Embryonic facial prominence (tissue), 1 donor: Measurements from ENCODE around the gene NAPSA.

Source experiments
- DNase-seq: peaks from one replicate; pipeline ENCODE4 v3.0.0-alpha.2; 2016; ENCODE audit errors: extremely low spot score

Gene NAPSA

DNA sequence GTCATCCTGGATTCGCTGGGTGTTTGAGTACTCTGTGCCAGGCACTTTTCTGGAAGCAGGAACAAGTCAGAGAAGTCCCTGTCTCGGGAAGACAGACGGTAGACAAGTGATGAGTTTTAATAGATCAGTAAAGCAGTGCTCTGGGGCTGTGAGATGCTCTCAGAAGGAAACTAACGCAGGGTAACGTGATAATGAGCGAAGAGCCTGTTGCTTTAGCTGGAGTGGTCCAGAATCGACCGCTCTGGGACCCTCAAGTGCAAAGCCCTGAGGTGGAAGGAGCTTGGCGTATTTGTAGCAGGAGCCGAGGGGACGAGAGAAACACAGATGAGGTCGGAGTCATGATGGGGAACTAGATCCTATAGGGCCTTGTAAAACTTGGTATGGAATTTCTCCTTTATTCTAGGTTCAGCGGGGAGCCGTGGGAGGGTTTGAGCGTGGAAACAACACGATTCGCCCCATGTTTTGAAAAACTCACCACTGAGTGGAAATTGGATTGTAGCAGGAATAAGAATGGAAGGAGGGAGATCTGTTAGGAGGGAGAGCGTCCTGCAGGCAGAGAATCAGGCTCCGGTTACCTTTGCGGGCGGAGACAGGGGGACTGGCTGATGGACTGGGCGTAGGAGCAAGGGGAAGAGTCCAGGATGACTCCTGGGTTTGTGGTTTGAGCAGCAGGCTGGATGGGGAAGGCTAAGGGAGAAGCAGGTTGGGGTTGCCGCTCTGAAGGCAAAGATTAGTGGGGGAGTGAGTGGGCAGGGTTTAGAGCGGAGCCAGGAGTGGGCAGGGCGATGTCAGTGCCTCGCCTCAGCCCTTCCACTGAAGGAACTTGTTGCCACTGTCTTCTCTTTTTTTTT lies 19.5 kb upstream of the NAPSA start:
- DNase-seq: no peak

DNA sequence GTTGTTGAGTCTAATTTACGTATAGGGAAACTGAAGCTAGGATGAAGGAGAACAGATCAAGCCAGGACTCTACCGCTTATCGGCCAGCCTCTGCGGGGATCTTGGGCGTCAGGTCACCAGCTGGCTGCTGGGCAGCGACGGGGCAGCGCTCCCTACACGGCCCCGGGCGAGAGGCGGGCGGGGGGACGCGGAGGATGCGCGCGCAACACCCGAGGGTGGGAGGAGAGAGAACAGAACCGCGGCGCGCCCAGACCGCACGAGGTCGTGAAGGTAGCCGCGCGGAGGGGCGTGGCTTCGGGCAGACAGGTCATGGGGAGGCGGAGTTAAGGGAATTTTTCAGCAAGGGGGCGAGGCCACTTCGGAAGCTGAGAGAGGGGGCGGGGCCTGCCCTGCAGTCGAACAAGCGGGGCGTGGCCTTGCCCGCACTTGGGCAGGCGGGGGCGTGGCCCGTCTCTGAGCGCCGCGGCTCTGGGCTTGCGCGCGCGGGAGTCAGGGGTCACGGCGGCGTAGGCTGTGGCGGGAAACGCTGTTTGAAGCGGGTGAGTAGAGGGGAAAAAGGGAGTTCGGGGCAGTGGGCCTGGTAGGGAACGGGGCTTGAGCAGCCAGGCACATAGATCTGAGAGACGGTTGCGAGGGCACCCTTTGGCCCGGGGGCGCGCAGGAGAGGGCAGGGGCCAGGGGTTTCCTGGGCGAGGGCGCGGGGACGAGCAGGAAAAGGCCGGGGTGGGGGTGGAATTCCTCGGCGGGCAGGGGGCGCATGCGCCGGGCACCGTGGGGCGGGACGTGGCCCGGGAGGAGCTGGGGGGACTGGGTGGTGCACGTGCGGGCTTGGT lies 18.6 kb upstream of the NAPSA start, which contains the start of gene POLD1:
Gene POLD1, plus strand, starts transcription at position 496 of the 833 bp plus-strand sequence. CDS start 14,505 bp downstream, outside the sequence.
- peak; percentile 95 for DNase-seq

- DNase-seq: no peak
These were observed 17.8 kb upstream of the NAPSA start for GRCh38 chr19:50383001-50383851.

GRCh38 chr19:50381881-50382729 lies 16.7 kb upstream of the NAPSA start:
- DNase-seq: no peak

DNA sequence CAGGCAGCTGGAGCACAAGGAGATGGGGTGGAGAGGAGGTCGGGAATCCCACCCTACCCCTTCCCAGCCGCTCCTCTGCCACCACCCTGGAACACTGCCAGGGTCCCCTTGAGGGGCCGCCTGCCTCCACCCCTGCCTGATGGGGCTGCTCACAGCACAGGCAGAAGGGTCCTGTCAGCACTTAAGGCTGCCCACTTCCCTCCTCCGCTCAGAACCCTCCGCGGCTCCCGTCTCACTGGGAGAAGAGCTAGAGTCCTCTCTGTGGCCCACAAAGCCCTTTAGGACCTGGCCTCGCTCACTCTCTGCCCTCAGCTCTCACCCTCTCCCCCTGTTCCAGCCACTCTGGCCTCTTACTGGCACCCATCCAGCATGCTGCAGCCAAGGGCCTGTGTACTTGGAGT lies 15.3 kb upstream of the NAPSA start:
- DNase-seq: no peak

GRCh38 chr19:50380137-50380536 lies 14.7 kb upstream of the NAPSA start:
- DNase-seq: no peak

DNA sequence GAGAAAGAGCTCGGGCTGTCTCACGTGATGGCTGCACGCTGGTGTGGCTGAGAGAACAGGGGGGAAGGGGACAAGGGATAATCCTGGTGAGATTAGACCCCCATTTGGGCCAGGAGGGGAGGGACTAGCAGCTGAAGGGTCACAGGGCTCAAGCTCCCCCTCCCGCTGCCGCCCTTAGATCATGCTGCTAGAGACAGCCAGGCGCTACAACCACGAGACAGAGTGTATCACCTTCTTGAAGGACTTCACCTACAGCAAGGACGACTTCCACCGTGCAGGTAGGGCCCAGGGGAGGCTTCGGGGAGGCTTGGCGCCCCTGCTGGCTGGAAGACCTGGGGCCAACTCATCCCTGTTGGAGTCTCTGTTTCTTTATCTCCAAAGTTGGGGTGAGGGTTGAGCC lies 14.2 kb upstream of the NAPSA start:
- no peak for DNase-seq

DNA sequence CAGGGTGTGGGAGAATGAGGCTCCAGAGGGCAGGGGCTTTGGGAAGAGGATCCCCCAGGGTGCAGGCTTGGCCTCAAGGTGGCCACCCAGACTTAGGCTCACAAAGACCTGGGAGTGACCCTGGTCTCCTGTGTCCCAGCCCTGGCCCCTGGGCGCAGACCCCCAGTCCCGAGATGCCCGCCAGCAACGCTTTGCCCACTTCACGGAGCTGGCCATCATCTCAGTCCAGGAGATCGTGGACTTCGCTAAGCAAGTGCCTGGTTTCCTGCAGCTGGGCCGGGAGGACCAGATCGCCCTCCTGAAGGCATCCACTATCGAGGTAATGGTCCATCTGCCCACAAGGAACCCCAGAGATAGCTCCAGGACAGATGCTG lies 13.4 kb upstream of the NAPSA start:
- no peak for DNase-seq

- no peak for DNase-seq
These were observed 12.9 kb upstream of the NAPSA start for GRCh38 chr19:50378169-50378862.

DNA sequence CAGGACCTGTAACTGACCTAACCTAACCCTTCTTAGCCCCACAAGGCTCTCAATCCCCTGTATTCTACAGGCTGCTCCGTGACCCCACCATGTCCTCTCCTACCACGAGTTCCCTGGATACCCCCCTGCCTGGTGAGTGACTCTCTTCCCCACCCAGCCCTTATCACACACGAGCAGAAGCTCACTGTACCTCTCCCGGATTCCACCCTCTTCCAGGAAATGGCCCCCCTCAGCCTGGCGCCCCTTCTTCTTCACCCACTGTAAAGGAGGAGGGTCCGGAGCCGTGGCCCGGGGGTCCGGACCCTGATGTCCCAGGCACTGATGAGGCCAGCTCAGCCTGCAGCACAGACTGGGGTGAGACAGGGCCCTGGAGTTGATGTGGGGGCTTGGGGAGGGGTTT lies 12.1 kb upstream of the NAPSA start:
- no peak for DNase-seq

GRCh38 chr19:50377051-50377461 lies 11.6 kb upstream of the NAPSA start:
- DNase-seq: no peak

DNA sequence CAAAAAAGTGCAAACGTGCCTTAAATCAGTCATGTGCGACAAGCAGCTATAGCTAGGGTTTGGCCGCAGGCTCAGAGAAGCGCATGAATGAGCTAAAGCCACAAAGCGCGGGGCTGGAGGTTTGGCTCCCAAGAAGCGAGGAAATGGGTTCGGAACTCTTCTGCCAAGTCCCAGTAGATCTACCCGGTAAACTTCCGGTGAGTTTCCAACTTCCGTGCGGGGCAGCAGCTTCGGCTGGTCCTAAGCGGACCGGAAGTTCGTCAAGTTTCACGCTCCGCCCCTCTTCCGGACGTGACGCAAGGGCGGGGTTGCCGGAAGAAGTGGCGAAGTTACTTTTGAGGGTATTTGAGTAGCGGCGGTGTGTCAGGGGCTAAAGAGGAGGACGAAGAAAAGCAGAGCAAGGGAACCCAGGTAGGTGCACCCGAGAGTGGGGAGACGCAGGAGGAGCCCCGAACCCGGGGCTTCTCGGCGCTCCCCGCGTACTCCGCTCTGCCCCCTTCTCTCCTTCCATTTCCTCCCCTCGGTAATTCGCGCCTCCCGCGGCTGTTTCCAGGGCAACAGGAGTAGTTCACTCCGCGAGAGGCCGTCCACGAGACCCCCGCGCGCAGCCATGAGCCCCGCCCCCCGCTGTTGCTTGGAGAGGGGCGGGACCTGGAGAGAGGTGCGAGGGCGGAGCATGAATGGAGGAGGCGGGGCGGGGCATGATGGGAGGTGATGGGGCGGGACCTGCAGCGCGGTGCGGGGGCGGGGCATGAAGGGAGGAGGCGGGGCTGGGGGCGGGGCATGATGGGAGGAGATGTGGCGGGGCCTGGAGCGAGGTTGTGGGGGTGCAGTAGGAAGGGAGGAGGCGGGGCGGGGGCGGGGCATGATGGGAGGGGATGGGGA lies 11.0 kb upstream of the NAPSA start, which contains the start of gene NR1H2:
Gene NR1H2, plus strand, starts transcription at position 292 of the 885 bp plus-strand sequence. CDS start 1,149 bp downstream, outside the sequence.
- peak; percentile 92 for DNase-seq

- no peak for DNase-seq
These were observed 6.6 kb upstream of the NAPSA start for GRCh38 chr19:50371914-50372475.

GRCh38 chr19:50368649-50369570 lies 3.5 kb upstream of the NAPSA start:
- DNase-seq: peak; percentile 58

DNA sequence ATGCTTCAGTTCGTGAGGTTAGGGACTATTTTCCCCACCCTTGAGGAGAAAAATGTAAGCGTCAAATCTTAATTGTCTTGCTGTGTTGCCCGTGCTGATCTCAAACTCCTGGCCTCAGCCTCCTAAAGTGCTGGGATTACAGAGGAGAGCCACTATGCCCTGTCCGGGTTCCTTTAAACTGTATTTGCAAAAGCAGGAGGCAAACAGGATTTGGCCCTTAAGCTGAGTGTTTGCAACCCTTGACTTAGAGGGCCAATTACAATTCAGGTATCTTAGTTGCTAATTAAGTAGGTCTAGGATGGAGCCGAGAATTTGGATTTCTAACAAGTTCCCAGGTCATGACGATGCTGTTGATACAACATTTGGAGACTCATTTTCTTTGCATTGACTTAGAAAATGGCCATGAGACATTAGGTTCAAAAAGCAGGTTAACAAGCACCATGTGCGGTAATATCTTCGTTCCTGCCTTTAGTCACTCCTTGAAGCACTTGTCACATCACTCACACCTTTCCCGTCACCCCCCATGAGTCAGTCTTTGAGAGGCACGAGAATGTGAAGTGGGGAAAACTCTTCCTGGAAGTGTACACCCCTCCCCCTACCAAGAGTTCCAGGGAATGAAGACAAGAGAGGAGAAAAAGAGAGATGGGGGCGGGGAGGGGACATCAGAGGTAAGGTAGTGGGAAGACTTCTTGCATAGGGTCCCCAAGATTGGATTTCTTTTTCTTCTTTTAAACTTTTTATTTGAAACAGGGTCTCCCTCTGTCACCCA lies 2.6 kb downstream of the NAPSA start:
- DNase-seq: no peak

DNA sequence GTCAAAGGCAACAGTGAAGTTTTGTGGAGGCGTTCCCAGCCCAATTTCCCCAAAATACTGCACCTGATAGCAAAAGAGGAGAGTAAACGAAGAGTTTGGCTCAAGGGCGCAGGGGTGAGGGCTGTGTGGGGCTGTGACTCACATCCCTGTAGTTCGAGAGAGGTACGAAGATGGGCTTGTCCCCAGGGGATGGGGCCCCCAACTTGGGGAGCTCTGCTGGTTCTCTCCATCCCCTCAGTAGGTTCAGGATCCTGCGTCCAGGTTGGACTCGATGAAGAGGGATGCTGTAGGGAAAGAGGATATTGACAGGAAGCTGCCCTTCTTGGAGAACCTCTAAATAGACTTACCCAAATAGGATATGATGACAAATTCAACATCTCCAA lies 3.4 kb downstream of the NAPSA start:
- DNase-seq: no peak
